Spleen (tissue), 11 donors: ENCODE results near the gene FHIT. TPM values are rescaled to one million over a fixed set of nuclear protein-coding genes. Genes with fewer than 3 reads are reported as not detected.

Source experiments
- DNase-seq: peaks from one replicate; pipeline ENCODE4 v3.0.0-alpha.2; 2020
- H3K27ac ChIP-seq, 8 donors: fragments of 200-600 bp; sonication (generic) in 7 of 8; 1 replicate in 4 of 8; 2 replicates in 4 of 8; pipeline versions ENCODE4 v1.5.0 to v1.8.0; 2016 to 2021; ENCODE audit warnings: inconsistent platforms in 4 of 8, mild to moderate bottlenecking in 4 of 8, moderate library complexity in 1 of 8
- H3K27me3 ChIP-seq, 7 donors: fragments of 200-600 bp; sonication (generic) in 6 of 7; replicated peaks in 1 of 7; 1 replicate in 4 of 7; 2 replicates in 3 of 7; pipeline versions ENCODE4 v1.5.0 to v1.8.0; 2016 to 2021; ENCODE audit warnings: inconsistent platforms in 3 of 7, mild to moderate bottlenecking in 1 of 7
- H3K36me3 ChIP-seq, 6 donors: fragments of 200-600 bp; sonication (generic) in 5 of 6; 1 replicate in 4 of 6; 2 replicates in 2 of 6; pipeline versions ENCODE4 v1.5.0 to v1.8.0; 2016 to 2021; ENCODE audit warnings: inconsistent platforms in 2 of 6
- H3K4me1 ChIP-seq, 6 donors: fragments of 200-600 bp; sonication (generic) in 5 of 6; 1 replicate in 3 of 6; 2 replicates in 3 of 6; pipeline versions ENCODE4 v1.5.0 to v1.8.0; 2016 to 2021; ENCODE audit warnings: inconsistent platforms in 3 of 6
- H3K4me3 ChIP-seq, 8 donors: fragments of 200-600 bp; sonication (generic) in 7 of 8; 1 replicate in 4 of 8; 2 replicates in 4 of 8; pipeline versions ENCODE4 v1.5.0 to v1.8.0; 2016 to 2021; ENCODE audit warnings: inconsistent platforms in 4 of 8, mild to moderate bottlenecking in 4 of 8, moderate library complexity in 2 of 8
- H3K9me3 ChIP-seq, 8 donors: fragments of 200-600 bp; sonication (generic) in 7 of 8; 1 replicate in 4 of 8; 2 replicates in 4 of 8; pipeline versions ENCODE4 v1.5.0 to v1.8.0; 2016 to 2021; ENCODE audit warnings: inconsistent platforms in 4 of 8
- CTCF ChIP-seq, 11 experiments: fragments of 200-600 bp in 7 of 11; fragments of 450-650 bp in 4 of 11; sonication (generic) in 4 of 11; IDR thresholded peaks in 8 of 11; conservative IDR thresholded peaks in 3 of 11; 1 replicate in 7 of 11; 2 replicates in 4 of 11; pipeline versions ENCODE4 v1.4.0 to v1.8.0; 2016 to 2021; ENCODE audit warnings: antibody characterized with exemption in 11 of 11, inconsistent platforms in 4 of 11, mild to moderate bottlenecking in 1 of 11
- POLR2A ChIP-seq, 3 donors: fragments of 450-650 bp; IDR thresholded peaks; one replicate each; pipeline ENCODE4 v1.5.1; 2017; ENCODE audit warnings: antibody characterized with exemption in 3 of 3, mild to moderate bottlenecking in 1 of 3
- POLR2AphosphoS5 ChIP-seq, 3 donors: sonication (generic); formaldehyde crosslinking; IDR thresholded peaks; one replicate each; pipeline ENCODE4 v1.5.1; 2017; ENCODE audit warnings: antibody characterized with exemption in 3 of 3
- WGBS, 5 donors: extraction: QIAGEN DNeasy Blood & Tissue Kit in 3 of 5; methylation state at CpG; one replicate each; pipeline versions ENCODE4 v1.1.5 to v1.1.7; 2013 to 2018; 5-methylcytosine and 5-hydroxymethylcytosine counted together
- intact Hi-C: fragments of 100-400 bp; cut with DNase I; formaldehyde crosslinking; loops from one replicate; pipeline ENCODE4 v1.15.0; 2023; ENCODE audit warnings: low total_unique reads
- polyA plus RNA-seq, 3 donors: library from polyadenylated mRNA; stranded (reverse); fragments of 200-250 nt; gene quantifications; one replicate each; pipeline ENCODE4 v1.2.1, GENCODE V29; 2013
- total RNA-seq, 7 donors: library from RNA; depleted of rRNA in 3 of 7; stranded (reverse); fragments of >200 nt in 3 of 7; fragmentation: NEBNext Ultra II Directional in 4 of 7; extraction: Animal tissue kit (Norgen Biotek cat#: 25700) in 4 of 7; gene quantifications; one replicate each; pipeline versions ENCODE4 v1.1.0 to v1.2.1, GENCODE V29; 2016 to 2021
- donor health status: healthy with polysubstance abuse.
- donor health status: DM: no; HTN: no; CAD: no; lungs with moderate emphysema.
- donor health status: DM: no; HTN: no; CAD: no.
- donor health status: Bipolar disorder and iron deficiency.
- donor health status: healthy.
- donor health status: DM: no; HTN: no; CAD: no.
- donor health status: DM: yes; HTN: yes; CAD: no.

Gene FHIT
- total and polyA plus RNA-seq, 10 donors = 4.1 to 23.1 (median 12.2) TPM

- TF ChIP-seq POLR2AphosphoS5 (IDR thresholded peaks at IDR 0.05) = no peak
- TF ChIP-seq POLR2A (IDR thresholded peaks at IDR 0.05) = no peak
- no peak for TF ChIP-seq CTCF (IDR thresholded peaks at IDR 0.05 in 8 of 11, conservative IDR thresholded peaks at IDR 0.05 in 3 of 11)
- WGBS, 5 donors = 46 to 65% (median 54%) methylated on average over 6 of the region's 6 CpGs
- no peak for DNase-seq
- Histone ChIP-seq H3K27ac (peak overlapping the region in 5 of 8 donors; percentile 17 to 68 (median 37)), H3K9me3 (peaks cover 0 to 6% (median 0%) of the 10 kb centered on the region in 8 donors), H3K27me3 (no peaks in the 10 kb centered on the region), H3K4me1 (no peaks in the 10 kb centered on the region), H3K36me3 (no peaks in the 10 kb centered on the region), H3K4me3 (peak overlapping the region in 1 of 8 donors; percentile 15)
- intact Hi-C loops = no loop called here
Observed at GRCh38 chr3:59749291-59749690, 1502.0 kb downstream of the FHIT start.

GRCh38 chr3:59746585-59746984, 1504.7 kb downstream of the FHIT start:
- Histone ChIP-seq H3K4me3 (no peak overlapping the region), H3K27me3 (no peaks in the 10 kb centered on the region), H3K9me3 (peaks cover 0 to 6% (median 0%) of the 10 kb centered on the region in 8 donors), H3K4me1 (no peaks in the 10 kb centered on the region), H3K27ac (no peak overlapping the region), H3K36me3 (no peaks in the 10 kb centered on the region)
- no peak for DNase-seq
- TF ChIP-seq POLR2A (IDR thresholded peaks at IDR 0.05) (no peak), CTCF (IDR thresholded peaks at IDR 0.05 in 8 of 11, conservative IDR thresholded peaks at IDR 0.05 in 3 of 11) (no peak), POLR2AphosphoS5 (IDR thresholded peaks at IDR 0.05) (no peak)
- 72 to 100% (median 95%) methylated on average over 3 of the region's 3 CpGs for WGBS, 5 donors
- intact Hi-C loops = no loop called here

- intact Hi-C loops = no loop called here
Observed at GRCh38 chr3:59737241-59737640, 1514.0 kb downstream of the FHIT start.

GRCh38 chr3:59734061-59734460, 1517.2 kb downstream of the FHIT start:
- no peak overlapping the region for H3K27ac ChIP-seq
- H3K36me3 ChIP-seq = no peaks in the 10 kb centered on the region
- 57 to 83% (median 78%) methylated on average over 4 of the region's 4 CpGs for WGBS, 5 donors
- H3K9me3 ChIP-seq = no peaks in the 10 kb centered on the region
- H3K4me1 ChIP-seq = peaks cover 0 to 18% (median 1%) of the 10 kb centered on the region in 6 donors
- H3K27me3 ChIP-seq = no peaks in the 10 kb centered on the region
- no peak for DNase-seq
- TF ChIP-seq POLR2AphosphoS5 (IDR thresholded peaks at IDR 0.05) (no peak), POLR2A (IDR thresholded peaks at IDR 0.05) (no peak), CTCF (IDR thresholded peaks at IDR 0.05 in 8 of 11, conservative IDR thresholded peaks at IDR 0.05 in 3 of 11) (no peak)
- intact Hi-C loops = no loop called here
- no peak overlapping the region for H3K4me3 ChIP-seq

More at GRCh38 chr3:59737241-59737640, 1514.0 kb downstream of the FHIT start:
- Histone ChIP-seq H3K4me1 (peaks cover 0 to 9% (median 0%) of the 10 kb centered on the region in 6 donors), H3K27ac (no peak overlapping the region), H3K27me3 (no peaks in the 10 kb centered on the region), H3K9me3 (no peaks in the 10 kb centered on the region), H3K36me3 (no peaks in the 10 kb centered on the region), H3K4me3 (no peak overlapping the region)
- TF ChIP-seq POLR2A (IDR thresholded peaks at IDR 0.05) (no peak), CTCF (IDR thresholded peaks at IDR 0.05 in 8 of 11, conservative IDR thresholded peaks at IDR 0.05 in 3 of 11) (no peak), POLR2AphosphoS5 (IDR thresholded peaks at IDR 0.05) (no peak)
- 88 to 97% (median 96%) methylated on average over 3 of the region's 3 CpGs for WGBS, 5 donors
- DNase-seq = no peak
